Right lung (tissue), 5 donors: Measurements from ENCODE around the gene ITGA4. TPM values are rescaled to one million over a fixed set of nuclear protein-coding genes. Genes with fewer than 3 reads are reported as not detected.

Experiments
- DNase-seq, 2 donors: peaks; one replicate each; pipeline ENCODE4 v3.0.0-alpha.2; 2013
- polyA plus RNA-seq, 5 donors: library from polyadenylated mRNA; unstranded; fragments of 120-200 nt; gene quantifications; one replicate each; pipeline versions ENCODE4 v1.2.1 to v1.2.3, GENCODE V29; 2013; ENCODE audit warnings: inconsistent platforms in 1 of 5, low replicate concordance in 1 of 5; ENCODE audit not compliant: insufficient read length in 5 of 5, insufficient read depth in 1 of 5

Gene ITGA4
- polyA plus RNA-seq, 5 donors, result 14.3 to 29.4 (median 25.3) TPM

DNA sequence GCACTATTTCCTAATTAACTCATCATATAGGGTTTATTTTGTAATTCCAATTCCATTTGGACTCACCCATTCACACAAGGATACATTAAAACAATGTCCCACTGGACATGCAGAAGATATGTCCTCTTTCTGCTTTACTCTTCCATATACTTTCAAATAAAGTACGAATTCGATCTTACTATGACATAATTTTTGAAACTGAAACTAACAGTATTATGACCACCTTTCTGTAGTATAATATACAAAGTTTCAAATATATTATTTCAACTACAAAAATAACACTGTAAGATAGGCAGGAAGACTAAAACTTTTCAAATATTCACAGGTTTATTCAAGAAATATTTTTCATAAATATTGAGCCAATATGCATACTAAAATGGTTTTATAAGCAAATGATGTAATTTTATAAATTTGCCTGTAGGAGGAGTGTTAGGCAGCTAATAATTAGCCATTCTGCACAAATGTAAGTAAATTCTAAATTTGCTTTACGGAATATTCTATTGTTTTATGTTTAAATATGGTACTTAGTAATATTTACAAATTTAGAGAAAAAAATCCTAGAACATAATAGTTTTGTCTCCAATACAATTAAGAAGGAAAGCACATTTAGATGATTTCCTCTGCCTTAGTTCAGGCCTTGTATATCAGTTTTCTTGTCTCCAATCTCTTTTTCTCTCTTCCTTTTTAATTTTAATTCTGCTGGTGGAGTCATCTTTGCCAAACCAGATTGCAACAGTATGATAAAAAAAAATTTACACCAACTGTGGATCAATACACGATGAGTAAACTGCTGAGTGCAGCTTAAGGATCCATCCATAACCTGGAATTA, 113.9 kb downstream of the ITGA4 start:
- DNase-seq, result no peak

DNA sequence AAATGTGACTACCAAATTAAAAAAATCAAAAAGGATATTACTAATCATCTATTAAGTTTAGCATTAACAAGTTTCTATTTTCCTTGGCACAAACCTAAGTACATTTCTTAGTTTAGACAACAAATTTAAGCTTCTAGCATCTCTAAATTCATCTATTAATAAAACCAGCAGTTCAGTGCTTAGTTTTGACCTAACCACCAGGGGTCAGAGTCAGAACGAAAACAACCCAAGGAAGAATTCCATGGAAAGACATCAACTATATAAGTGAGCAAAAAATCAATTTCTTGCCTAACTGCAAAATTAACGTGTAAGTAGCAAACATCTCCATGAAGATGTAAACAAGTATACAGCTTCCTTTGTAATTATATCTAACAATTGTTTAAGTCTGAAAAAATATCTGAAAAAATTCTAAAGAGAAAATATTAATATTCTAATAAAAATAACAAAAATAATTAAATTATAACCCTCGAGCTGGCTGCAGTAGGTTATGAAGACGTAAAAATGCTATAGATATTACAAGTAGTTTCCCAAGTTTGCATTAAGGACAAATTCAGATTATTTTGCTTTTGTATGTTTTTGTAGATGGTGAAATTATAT, 116.1 kb downstream of the ITGA4 start:
- no peak for DNase-seq

DNA sequence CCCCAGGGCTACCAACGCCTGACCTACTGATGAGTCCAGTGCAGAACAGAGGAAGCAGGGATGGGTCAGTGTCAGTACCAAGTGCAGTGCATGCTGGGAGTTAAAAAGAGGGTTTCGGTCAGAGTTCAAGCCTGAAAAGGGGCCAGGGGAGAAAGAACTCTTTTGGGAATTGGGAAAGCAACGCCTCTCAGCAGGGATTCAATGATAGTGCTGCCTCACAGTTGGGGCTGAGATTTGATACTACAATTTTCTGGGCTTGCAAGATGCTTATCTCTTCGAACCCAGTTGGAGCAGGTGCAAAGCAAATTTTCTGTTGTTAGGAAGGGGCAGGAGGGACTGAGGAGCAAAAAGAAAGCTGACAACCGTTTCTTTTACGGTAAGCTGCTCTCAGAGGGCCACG, 117.1 kb downstream of the ITGA4 start:
- DNase-seq, result no peak

DNA sequence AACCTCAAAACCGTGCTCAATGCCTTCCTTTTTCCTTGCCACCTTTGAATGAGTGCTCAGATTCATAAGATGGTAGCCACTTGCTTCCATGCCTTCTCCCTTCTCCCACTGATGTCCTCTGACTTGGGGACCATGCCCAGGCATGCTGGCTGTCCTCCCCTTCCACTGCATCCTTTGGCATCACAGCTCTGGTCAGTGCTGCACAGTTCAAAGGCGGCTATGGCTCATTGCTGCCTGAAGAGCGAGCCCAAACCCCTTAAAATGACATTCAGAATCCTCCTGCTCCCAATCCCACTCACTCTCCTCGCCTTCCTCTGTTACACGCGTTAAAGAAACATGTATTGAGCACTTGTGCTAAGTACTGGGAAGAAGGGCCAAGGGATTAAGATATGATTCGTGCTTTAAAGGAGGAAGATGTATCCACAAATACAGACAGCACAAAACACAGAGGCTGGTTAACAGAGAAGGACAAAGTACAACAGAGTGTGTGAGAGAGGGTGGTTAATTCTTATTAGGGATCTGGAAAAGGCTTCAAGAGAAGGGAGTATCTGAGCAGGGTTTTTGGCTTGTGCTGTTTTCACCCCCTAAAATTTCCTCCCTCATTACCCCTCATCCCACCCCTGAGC, 118.0 kb downstream of the ITGA4 start:
- DNase-seq, result no peak

DNA sequence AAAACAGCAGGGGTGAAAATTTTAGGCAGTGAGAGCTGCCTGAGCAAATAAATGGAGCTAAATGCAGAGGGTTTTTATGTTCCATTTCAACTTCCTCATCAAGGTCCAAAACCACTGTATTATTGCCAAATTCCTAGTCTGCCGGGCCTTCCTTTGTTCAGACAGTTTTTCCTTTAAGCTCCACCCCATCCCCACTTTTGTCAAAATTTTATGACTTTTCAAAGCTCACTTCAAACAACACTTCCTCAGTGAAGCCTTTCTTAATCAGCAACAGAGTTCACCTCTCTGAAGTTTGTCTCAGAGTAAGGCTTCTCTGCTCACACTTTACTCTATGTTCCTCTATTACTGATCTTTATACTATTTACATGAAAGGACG, 118.5 kb downstream of the ITGA4 start:
- DNase-seq, result no peak

DNA sequence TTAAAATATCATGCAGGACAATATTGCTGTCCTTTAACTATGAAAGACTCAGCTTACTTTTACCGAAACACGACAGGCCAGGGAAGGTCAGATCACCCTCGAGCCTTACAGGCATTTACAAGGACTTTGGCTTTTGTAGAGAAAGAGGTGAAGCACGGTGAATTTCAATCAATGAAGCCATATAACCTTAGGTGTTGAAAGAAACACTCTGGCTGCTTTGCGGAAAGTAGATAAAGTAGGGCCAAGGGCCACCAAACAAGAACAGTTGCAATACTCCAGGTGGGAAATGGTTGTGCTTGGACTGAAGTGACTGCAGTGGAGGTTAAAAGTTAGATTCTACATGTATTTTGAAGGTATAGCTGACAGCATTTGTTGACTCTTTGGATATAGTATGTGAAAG, 119.2 kb downstream of the ITGA4 start:
- DNase-seq, result no peak

DNA sequence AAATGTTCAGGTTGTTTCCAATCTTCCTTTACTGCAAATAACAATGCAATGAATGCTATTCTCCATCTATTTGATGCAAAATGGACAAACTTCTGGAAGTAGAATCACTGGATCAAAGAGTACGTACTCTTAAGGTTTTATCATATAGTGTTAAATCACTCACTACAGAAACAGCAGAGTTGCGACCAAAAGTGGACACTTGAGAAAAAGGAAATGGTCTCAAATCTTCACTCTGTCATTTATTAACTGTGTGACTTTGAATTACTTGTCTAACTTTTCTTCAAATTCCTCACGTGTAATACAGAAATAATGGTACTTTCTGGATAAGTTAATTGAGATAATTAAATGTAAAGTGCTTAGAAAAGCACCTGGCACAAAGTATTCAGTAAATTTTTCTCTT, 121.6 kb downstream of the ITGA4 start:
- no peak for DNase-seq

DNA sequence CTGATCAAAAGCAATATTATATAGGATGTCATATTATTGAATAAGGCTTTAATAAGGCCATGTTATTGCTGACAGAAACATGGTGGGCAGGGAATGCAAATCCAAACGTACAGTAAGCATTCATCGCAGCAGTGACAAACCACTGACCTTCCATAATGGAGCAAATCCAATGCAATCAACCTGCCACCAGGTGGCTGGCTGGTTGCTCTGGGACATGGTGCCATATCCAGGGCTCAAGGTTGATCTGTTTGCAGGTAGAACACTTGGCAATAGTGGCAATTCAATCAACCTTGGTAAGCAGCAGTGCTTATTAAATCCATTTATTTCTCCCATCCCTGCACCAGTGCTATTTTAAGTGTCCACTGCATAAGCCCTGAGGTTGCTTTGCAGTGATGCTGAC, 124.3 kb downstream of the ITGA4 start:
- no peak for DNase-seq

DNA sequence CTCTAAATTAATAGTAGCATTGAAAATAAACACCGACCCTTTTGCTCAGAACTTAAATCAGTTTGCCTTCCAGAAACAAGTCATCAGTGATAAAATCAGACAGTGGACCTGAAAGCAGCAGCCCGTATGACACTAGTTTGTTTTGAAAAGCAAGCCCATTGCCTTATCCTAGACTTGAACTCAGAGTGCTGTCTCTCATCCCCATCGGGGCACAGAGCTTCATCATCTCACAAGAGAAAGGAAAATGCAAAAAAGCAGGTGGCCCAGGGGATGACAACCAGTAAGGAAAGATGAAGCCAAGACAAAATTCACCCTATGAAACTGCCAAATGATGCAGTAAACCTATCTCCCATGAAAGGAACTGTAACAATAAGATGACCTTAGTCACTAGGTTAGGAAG, 128.5 kb downstream of the ITGA4 start:
- DNase-seq, result no peak

Other genes with a start within 250 kb of the ITGA4 start
- 10 to 100 TPM in 1 of 5 donors, 1 to 10 TPM in 4; 7.1 to 10.6 (median 8.5) TPM for gene CERKL, start 199.7 kb downstream of the ITGA4 start, polyA plus RNA-seq
- 1 to 10 TPM in 3 of 5 donors, under 1 TPM in 2; 0.60 to 2.1 (median 1.1) TPM for gene NEUROD1, start 223.1 kb downstream of the ITGA4 start, polyA plus RNA-seq